Keratinocyte (primary cell): ENCODE measurements around the gene FNDC7.

Experiments
- EZH2 ChIP-seq: IDR thresholded peaks from one replicate; pipeline ENCODE4 v1.6.1; 2012; ENCODE audit warnings: inconsistent platforms, mild to moderate bottlenecking, low read length, moderate library complexity
- TF ChIP-seq, protein P1 (sequence below), 3 experiments: IDR thresholded peaks in 1 of 3; conservative IDR thresholded peaks in 1 of 3; optimal IDR thresholded peaks in 1 of 3; 2 replicates in 2 of 3; 3 replicates in 1 of 3; pipeline versions ENCODE3 to v1.5.1; 2011; ENCODE audit warnings: low read length in 3 of 3, mild to moderate bottlenecking in 3 of 3, moderate library complexity in 2 of 3, control low read depth in 1 of 3, inconsistent platforms in 1 of 3; ENCODE audit not compliant: insufficient read depth in 2 of 3; ENCODE audit errors: extremely low read depth in 1 of 3

GRCh38 chr1:108777839-108778238 is 65.1 kb downstream of the FNDC7 start:
- TF ChIP-seq, protein P1, sequence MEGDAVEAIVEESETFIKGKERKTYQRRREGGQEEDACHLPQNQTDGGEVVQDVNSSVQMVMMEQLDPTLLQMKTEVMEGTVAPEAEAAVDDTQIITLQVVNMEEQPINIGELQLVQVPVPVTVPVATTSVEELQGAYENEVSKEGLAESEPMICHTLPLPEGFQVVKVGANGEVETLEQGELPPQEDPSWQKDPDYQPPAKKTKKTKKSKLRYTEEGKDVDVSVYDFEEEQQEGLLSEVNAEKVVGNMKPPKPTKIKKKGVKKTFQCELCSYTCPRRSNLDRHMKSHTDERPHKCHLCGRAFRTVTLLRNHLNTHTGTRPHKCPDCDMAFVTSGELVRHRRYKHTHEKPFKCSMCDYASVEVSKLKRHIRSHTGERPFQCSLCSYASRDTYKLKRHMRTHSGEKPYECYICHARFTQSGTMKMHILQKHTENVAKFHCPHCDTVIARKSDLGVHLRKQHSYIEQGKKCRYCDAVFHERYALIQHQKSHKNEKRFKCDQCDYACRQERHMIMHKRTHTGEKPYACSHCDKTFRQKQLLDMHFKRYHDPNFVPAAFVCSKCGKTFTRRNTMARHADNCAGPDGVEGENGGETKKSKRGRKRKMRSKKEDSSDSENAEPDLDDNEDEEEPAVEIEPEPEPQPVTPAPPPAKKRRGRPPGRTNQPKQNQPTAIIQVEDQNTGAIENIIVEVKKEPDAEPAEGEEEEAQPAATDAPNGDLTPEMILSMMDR (optimal IDR thresholded peaks at IDR 0.05 in 1 of 3, IDR thresholded peaks at IDR 0.05 in 1 of 3, conservative IDR thresholded peaks at IDR 0.05 in 1 of 3; ENCODE audit: extremely low read depth in 1 of 3, insufficient read depth in 2 of 3, low read length in 3 of 3): no peak
- no peak for TF ChIP-seq EZH2
